ENCODE measurements around the gene GPATCH2L.

DNA sequence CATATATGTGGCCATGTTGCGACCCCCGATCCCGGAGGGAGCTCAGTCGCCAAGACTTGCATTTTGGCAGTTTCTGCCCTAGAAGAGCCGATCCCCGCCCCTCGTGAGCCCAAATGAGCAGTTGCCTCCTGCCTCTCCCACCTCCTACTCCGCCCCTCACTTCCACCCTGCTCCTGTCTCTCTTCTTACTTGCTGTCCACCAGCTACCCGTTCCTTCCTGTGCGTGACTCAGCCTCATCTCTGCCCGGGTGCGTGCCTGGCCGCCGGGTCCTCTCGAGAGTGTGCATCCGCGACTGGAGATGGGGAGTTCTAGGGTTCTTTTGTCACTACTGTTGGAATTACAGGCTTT is 585 bp downstream of the GPATCH2L start:
- TF ChIP-seq POLR2A (IDR thresholded peaks at IDR 0.05): no peak
- TF ChIP-seq, protein P1, sequence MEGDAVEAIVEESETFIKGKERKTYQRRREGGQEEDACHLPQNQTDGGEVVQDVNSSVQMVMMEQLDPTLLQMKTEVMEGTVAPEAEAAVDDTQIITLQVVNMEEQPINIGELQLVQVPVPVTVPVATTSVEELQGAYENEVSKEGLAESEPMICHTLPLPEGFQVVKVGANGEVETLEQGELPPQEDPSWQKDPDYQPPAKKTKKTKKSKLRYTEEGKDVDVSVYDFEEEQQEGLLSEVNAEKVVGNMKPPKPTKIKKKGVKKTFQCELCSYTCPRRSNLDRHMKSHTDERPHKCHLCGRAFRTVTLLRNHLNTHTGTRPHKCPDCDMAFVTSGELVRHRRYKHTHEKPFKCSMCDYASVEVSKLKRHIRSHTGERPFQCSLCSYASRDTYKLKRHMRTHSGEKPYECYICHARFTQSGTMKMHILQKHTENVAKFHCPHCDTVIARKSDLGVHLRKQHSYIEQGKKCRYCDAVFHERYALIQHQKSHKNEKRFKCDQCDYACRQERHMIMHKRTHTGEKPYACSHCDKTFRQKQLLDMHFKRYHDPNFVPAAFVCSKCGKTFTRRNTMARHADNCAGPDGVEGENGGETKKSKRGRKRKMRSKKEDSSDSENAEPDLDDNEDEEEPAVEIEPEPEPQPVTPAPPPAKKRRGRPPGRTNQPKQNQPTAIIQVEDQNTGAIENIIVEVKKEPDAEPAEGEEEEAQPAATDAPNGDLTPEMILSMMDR (IDR thresholded peaks at IDR 0.05): no peak

Measured in stomach (tissue), 4 donors.